HL-60/S4 (cell line): ENCODE results near the gene IL19.

ENCODE experiments used
- in situ Hi-C: fragments of 300-500 bp; cut with MboI; formaldehyde crosslinking; loops from 2 replicates; pipeline ENCODE4 v1.14.3; 2022; ENCODE audit warnings: low sequenced_read_pairs

Gene IL19, protein sequence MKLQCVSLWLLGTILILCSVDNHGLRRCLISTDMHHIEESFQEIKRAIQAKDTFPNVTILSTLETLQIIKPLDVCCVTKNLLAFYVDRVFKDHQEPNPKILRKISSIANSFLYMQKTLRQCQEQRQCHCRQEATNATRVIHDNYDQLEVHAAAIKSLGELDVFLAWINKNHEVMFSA

DNA sequence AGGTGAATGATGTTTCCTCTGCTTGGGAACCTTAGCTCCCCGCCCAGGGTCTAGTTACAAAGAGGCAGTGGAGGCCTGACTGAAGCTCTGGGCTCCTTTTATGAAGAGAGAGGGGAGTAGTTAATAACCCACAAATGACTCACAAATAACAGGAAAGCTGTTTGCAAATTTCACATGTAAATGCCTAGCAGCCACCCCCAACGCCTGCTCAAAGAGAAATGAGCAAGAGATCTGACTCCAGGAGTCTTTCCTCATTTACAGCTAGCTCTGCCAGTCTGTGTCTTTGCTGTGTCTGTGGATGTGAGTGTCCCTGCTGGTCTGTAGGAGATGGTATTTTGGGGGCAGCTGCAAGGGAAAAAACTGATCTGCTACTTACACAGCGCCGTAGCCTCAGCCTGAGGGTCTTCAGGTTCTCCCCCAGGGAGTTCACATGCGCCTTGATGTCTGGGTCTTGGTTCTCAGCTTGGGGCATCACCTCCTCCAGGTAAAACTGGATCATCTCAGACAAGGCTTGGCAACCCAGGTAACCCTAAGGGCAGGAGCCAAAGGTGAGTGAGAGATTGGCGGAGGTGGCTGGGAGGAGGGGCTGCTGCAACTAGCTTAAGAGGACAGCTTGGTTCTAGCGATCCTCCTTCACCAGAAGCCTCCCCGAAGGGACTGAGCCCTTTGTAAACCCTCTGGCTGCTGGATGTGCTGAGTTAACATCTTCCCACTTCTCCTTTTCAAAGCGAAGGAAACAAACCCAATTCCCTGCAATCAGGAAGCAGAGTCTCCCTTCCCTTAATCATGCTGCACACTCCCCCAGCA lies at the start of gene IL19:
Gene IL19, plus strand, starts transcription at position 243 of the 807 bp plus-strand sequence. CDS start 65,890 bp downstream, outside the sequence.
- in situ Hi-C loops = no loop called here

DNA sequence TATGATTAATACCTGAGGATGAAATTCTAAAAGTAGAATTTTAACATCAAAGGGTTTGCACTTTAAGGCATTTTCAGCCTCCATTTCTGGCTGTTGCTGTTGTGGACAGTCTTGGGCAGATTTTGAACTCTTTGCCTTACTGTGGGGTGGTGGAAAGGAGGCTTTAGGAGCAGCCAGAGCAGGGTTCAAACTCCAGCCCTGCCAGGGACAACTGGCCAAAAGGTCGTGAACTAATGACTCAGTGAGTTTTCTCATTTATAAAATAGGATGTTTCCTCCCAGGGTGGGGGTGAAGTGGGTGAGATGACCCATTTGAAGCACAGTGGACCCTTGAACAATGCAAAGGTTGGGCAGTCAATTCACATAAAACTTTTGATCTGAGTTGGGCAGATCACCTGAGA lies 49.1 kb upstream of the IL19 start:
- in situ Hi-C loops = no loop called here

DNA sequence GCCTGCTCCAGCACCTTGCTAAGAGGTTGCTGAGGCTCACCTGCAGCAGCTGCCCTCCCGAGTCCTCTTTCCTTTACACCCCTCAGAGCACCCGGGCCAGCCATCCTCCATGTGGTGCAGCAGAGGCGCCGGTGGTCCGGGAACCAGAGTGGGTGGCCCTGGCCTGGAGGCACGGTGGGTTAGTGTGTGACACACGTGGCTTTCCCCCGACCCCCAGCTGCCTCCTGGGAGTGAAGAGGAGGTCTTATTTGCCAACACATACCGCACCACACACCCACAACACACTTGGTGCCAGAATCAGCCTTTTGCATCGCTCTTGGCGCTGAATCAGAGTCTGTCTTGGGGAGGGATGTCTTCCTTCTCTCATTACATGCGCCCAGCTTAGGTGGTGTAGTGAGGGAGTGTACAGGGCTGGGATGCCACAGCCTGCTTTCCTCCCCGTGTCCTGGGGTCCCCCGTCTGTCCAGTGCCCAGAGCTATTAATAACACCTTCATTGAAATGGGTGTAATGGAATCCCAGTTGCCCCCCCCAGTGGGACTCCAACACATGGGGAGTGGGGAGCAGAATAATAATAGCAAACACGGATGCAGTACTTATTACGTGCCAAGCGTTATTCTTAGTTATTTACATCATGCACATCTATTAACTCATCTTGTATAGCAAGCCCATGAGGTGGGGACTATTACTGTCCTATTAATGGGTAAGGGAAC lies 47.7 kb upstream of the IL19 start:
- in situ Hi-C loops = no loop called here

DNA sequence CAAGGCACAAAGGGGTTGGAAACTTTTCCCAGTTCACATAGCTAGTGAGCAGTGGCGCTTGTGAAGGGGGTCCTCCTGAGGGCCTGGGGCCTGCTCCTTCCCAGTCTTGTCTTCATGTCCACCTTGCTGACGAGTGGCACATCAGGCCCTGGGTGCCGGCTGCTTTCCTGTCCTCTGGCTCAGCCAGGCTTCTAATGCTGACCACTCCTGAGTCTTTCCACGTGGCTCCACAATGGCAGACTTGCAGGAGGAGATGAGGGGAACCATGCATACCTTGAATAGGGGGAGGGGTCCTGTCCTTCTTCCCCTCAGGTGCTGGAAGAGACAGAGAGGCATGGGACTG lies 47.1 kb upstream of the IL19 start:
- in situ Hi-C loops = no loop called here

DNA sequence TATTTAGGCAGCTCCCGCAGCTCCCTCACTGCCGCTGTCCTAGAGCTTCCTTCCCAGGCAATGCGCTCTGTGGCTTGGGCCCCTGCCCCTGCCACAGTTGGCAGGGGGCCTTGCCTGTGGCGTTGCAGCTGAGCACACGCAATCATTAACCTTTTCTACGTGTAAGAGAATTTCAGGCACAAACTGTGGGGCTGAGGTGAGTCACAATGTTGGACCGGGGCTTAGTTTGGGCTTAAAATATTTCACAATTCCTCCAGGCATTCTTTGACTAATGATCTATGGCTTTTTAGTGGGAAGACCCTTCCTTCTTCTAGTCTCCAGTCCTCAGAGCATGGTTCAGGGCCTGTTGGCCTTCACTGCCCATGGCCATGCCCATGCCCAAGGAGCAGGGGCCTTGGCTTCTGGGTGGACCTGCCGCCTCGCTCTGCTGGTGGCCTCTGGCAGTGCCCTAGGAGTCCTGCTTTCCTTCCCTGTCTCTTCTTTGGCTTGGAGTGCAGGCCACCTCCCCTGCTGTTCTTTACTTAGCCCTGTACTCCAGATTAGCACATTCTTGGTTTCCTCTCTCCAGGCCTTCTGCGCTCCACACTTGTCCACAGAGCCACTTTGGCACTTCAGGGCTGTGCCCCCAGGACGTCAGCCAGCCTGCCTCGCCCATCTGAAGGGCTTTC lies 46.6 kb upstream of the IL19 start:
- in situ Hi-C loops = no loop called here

DNA sequence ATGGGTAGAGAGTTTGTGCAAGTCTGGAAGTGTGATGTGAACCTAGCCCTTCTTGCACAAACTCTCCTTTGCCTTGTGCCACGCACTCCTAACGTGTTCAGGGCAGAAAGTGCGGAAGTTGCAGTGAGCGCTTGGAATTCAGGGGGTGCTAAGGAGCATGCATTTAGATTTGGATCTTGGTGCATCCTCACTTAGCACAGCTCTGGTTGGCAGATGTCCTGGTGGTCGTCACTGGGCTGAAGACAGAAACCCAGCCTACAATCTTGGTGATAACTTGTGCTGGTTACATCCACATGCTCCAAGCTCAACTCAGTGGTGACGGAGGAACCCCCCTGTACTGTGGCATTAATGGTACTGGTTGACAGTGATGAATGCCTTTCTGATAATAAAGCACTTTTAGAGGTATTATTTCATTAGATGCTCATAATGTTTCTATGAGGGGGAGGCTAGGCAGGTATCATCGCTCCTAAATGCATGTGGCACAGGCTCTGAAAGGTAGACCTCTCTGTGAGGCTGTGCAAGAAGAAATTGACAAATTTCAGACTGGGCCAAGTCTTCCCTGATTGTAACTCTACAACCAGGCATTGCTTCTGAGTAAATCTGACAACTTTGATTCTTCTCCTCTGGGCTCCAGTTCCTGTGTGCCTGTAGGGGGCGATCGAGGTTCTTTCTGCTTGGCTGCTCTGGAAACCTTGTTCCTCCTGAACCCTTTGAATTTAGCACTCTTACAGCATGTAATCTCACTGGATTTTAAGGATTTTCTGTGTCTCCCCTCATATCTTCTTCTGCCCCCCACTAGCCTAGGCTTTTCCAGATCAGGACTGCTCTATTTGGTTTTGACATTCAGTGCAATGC lies 45.2 kb upstream of the IL19 start:
- in situ Hi-C loops = no loop called here

DNA sequence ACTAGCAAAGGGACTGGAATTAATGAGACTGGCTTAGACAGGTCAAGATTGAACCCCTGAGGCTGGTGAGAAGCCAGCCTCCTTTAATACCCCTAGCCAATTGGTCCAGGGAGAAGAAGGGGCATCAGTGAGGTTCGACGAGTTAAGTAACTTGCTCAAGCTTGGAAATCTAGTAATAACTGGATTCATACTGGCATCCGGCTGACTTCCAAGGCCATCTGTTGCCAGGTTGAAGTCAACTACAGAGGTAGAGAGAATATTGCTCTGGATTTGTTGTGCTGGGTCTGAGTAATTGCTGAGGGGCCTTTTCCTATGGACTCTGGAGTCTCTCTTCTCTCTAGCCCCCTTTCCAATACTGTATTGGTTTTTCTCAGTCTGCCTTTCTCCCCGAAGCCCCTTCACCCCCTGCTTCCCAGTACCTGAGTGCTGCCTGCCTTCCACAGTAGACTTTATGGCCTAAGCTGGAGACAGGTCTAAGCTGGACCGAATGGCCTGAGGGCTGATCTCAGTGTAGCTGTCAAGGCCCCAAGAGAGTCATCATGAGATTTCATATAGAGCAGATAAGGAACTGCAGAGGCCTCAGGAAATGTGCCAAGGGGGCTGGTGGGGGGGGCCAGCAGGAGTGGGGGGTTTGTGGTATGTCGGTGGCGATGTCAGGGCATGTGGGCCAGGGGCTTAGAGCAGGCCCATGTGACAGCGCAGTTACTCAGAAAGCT lies 42.4 kb upstream of the IL19 start:
- in situ Hi-C loops = no loop called here

DNA sequence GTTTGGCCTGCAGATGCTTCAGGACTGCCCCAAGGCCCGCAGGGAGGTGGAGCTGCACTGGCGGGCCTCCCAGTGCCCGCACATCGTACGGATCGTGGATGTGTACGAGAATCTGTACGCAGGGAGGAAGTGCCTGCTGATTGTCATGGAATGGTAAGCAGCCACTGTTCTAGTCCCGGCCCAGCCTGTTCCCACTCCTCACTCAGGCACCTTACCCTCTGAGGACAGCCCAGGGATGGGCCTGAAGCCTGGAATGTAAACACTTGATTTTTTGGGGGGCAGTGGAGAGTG lies 41.9 kb upstream of the IL19 start:
- in situ Hi-C loops = no loop called here

DNA sequence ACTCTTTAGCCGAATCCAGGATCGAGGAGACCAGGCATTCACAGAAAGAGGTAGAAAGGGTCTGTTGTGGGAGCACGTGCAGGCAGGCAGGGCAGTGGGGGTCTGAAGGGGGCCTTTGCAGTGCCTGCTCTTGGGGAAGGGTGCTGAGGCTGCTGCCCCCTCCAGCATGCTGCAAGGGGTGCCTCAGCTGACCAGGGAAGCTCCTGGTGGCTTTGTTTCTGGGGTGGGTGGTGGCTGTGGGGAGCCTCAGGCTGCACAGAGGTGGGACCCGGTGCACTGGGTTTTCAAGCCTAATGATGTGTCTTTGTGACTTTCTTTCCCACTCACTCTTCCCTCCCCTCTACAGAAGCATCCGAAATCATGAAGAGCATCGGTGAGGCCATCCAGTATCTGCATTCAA lies 41.5 kb upstream of the IL19 start:
- in situ Hi-C loops = no loop called here

DNA sequence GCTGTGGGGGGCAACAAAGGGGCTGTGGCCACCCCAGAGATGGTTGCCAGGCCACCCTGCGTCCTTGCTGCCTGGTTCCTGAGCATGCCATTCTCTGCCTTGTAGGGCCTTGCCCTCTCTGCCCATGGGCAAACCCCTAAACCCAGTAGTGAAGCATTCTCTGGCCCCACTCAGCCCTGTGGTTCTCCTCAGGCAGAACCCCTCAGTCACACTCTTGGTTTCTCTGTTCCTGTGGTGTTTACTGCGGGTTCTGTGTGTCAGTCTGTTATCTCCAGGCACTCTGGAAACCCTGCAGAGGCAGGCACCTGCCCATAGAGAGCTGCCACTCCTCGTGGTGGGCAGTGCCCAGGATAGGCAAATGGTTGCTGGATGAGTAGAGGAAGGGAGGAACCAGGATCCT lies 41.1 kb upstream of the IL19 start:
- in situ Hi-C loops = no loop called here

DNA sequence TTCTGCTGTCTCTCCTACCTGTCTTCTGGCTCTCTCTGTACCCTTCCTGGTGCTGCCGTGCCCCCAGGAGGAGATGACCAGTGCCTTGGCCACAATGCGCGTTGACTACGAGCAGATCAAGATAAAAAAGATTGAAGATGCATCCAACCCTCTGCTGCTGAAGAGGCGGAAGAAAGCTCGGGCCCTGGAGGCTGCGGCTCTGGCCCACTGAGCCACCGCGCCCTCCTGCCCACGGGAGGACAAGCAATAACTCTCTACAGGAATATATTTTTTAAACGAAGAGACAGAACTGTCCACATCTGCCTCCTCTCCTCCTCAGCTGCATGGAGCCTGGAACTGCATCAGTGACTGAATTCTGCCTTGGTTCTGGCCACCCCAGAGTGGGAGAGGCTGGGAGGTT lies 38.1 kb upstream of the IL19 start:
- in situ Hi-C loops = loop anchor here (10.0 kb wide), 2 partner anchors 182 to 252 kb away; no protein-coding TSS in a partner anchor

DNA sequence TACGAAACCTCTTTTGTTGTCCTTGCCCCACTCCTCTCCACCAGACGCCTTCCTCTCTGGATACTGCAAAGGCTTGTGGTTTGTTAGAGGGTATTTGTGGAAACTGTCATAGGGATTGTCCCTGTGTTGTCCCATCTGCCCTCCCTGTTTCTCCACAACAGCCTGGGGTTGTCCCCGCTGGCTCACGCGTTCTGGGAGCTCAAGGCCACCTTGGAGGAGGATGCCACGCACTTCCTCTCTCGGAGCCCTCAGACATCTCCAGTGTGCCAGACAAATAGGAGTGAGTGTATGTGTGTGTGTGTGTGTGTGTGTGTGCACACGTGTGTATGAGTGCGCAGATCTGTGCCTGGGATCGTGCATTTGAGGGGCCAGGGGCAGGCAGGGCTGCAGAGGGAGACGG lies 37.6 kb upstream of the IL19 start:
- in situ Hi-C loops = loop anchor here (10.0 kb wide), 2 partner anchors 182 to 252 kb away; no protein-coding TSS in a partner anchor

DNA sequence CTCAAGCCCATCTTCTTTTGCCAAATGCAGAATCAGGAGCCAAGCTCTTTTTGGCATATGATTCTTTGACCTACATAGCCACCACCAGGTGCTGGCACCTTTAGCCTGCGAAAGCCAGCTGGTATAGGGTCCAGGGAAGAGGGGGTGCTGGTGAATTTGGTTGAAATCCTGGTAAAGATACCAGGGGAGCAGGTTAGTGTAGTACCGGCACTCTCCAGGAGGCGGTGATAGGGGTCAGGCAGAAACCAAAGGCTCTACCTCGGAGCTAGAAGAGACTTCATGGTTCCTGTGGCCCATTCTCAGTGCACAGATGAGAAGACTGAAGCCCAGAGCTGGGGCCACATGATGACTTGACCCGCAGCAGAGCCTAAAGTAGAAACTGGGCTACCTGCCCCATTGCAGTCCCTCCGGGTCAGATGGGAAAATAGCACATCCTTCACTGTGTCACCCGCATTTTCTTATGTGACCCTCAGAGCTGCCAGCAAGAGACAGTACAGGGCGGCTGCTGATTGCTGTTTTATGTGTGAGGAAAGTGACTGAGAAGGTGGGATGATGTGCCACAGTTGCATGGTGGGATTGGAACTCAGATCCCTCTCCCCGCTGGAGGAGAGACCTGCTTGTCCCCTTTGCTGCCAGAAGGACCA lies 36.0 kb upstream of the IL19 start:
- in situ Hi-C loops = loop anchor here (5.0 to 10.0 kb wide), 3 partner anchors 73 to 250 kb away; no protein-coding TSS in a partner anchor

DNA sequence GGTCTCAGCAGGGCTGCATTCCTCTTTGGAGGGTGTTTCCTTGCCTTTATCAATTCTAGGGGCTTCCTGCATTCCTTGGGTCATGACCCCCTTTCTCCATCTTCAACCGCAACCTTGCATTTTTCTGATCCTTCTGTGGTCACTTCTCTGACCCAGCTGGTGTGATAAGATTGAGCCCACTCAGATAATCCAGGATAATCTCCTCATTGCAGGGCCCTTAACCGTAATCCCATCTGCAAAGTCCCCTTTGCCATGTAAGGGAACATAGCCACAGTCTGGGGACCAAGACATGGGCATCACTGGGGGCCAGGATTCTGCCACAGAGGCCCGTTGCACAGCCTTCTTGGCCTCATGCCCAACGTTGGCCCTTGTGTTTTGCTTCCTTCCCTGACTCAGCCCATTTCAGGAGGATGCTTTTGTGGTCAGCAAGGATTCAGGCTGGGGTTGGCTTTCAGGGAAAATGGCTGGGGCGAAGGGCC lies 35.0 kb upstream of the IL19 start:
- in situ Hi-C loops = loop anchor here (5.0 to 10.0 kb wide), 3 partner anchors 72 to 249 kb away; no protein-coding TSS in a partner anchor

DNA sequence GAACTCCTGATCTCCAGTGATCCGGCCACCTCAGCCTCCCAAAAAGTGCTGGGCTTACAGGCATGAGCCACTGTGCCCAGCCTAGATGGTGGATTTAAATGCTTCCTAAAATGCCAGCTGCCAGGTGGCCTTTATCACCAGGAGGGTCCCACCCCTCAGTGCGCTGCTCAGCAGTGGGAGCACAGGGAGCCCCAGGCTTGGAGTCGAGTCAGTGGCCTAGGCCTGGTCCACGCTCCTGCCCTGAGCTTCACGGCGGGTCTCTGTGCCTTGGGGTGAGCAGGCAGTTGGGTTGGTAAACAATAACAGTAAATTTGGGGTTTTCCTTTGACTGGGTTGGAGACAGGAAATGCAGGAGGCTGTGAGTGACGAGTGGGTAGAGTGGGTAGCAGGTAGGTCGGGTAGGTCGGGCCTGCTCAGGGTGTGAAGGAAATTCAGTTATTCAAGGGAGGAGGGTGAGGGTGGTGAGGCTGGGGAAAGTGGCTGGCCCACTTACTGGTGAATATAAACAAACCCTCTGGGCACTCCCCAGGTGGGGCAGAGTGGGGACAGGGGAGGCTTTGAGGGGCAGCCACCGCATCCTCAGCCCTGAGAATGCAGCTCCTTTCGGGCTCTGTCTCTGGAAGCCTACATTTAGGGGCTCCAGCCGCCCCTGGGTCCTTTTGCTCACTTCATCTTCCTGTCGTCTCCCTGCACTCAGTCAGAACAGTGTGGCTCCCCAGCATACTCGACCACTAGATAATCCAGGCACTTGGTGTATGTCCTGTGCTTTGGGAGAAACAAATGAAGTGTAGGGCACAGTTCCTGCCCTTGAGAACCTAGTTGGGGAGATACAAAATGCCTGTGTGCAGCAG lies 33.5 kb upstream of the IL19 start:
- in situ Hi-C loops = loop anchor here (5.0 to 10.0 kb wide), 3 partner anchors 70 to 248 kb away; no protein-coding TSS in a partner anchor

DNA sequence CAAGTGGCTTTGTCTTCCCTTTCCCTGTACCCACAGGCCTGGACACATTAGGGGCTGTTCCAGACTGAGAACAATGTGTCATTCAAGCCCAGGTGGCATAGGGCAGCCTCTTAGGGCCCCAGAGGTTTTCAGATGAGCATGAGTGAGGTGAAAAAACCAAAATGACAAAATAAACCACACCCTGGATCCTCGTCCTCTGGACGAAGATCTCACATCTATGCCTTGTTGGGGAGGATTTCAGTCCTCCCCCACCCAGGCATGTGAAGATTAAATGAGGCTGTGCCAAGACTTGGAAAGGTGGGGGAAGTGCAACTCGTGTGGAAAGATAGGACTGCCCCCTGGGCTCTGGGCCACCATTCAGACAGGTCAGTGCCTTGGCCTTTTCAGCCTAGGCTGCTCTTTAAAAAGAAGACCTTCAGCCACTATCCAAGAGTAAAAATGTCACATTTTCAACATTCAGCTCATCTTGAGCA lies 32.8 kb upstream of the IL19 start:
- in situ Hi-C loops = loop anchor here (5.0 to 10.0 kb wide), 3 partner anchors 70 to 247 kb away; no protein-coding TSS in a partner anchor

DNA sequence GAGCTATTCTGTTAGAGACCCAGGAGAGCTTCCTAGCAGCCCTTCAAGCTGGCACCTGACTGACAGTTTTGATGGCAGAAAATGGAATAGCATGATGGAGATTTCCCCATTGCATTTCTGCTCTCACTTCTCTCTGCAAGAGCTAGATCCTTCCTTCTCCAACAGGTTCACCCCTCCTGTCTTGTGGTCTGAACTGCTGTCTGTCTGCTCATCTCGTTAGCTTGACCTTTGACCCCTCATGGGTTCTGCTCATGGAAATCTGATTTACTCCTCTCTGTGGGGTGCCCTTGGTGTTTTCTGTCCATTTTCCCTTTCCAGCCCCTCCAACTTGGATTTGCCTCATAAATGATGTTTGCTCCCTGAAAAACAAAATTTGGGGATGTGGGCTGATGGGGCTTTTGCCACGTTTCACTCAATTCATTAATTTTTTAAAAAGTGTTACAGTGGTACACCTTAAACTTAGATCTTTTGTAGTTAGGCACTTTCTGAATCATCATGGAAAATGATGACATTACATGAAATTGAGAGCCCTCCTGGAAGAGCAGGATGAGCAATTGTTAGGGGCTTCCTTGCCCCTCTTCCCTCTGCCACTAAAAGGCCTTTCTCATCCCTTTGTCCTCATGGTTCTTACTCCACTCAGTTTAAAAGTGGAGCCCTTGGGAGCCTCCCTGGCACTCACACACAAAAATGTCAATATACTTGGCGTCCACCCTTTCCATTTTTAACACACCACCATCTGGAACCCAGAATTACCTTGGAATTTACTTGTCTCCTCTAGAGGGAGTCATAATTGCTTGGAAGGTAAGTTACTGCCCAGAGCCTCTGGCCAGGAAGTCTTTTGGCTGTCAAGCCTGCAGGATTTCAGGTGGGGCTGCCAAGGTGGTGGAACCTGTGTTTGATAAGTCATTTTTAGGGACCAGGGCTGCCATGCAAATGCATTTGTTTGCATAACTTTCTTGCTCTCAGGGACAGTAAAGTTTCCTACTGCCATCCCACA lies 31.9 kb upstream of the IL19 start:
- in situ Hi-C loops = loop anchor here (5.0 to 10.0 kb wide), 3 partner anchors 69 to 246 kb away; no protein-coding TSS in a partner anchor
